Suprapubic skin (tissue), 4 donors: ENCODE data around the gene EIF2B2.

Experiments used
- EP300 ChIP-seq: sonication (generic); formaldehyde crosslinking; IDR thresholded peaks from one replicate; pipeline ENCODE4 v1.6.1; 2017; ENCODE audit warnings: antibody characterized with exemption
- POLR2AphosphoS5 ChIP-seq, 3 donors: sonication (generic); formaldehyde crosslinking; IDR thresholded peaks; one replicate each; pipeline ENCODE4 v1.6.1; 2017; ENCODE audit warnings: antibody characterized with exemption in 3 of 3
- TF ChIP-seq, protein P1 (sequence below), 2 donors: fragments of 200-600 bp in 1 of 2; fragments of 450-650 bp in 1 of 2; sonication (generic) in 1 of 2; IDR thresholded peaks; one replicate each; pipeline ENCODE4 v1.5.1; 2016 to 2019; ENCODE audit warnings: antibody characterized with exemption in 2 of 2, mild to moderate bottlenecking in 1 of 2, moderate library complexity in 1 of 2

- TF ChIP-seq, protein P1, sequence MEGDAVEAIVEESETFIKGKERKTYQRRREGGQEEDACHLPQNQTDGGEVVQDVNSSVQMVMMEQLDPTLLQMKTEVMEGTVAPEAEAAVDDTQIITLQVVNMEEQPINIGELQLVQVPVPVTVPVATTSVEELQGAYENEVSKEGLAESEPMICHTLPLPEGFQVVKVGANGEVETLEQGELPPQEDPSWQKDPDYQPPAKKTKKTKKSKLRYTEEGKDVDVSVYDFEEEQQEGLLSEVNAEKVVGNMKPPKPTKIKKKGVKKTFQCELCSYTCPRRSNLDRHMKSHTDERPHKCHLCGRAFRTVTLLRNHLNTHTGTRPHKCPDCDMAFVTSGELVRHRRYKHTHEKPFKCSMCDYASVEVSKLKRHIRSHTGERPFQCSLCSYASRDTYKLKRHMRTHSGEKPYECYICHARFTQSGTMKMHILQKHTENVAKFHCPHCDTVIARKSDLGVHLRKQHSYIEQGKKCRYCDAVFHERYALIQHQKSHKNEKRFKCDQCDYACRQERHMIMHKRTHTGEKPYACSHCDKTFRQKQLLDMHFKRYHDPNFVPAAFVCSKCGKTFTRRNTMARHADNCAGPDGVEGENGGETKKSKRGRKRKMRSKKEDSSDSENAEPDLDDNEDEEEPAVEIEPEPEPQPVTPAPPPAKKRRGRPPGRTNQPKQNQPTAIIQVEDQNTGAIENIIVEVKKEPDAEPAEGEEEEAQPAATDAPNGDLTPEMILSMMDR (IDR thresholded peaks at IDR 0.05), result no peak
- no peak for TF ChIP-seq EP300
- no peak for TF ChIP-seq POLR2AphosphoS5 (IDR thresholded peaks at IDR 0.05)
Measured at GRCh38 chr14:74983343-74983742, 19.4 kb upstream of the EIF2B2 start.
